Caki2 (cell line): ENCODE results near the gene FNDC3B. TPM values are rescaled to one million over a fixed set of nuclear protein-coding genes. Genes with fewer than 3 reads are reported as not detected.

ENCODE experiments used
- DNase-seq: peaks from one replicate; pipeline ENCODE4 v3.0.0-alpha.2; 2015; ENCODE audit warnings: low read depth
- in situ Hi-C: cut with HindIII; loops from 2 replicates; pipeline ENCODE4 v1.10.0; 2016; ENCODE audit warnings: low sequenced_read_pairs, low pct_unique_long_range_greater_than_20kb, mixed read lengths
- total RNA-seq: library from RNA; depleted of rRNA; stranded (reverse); fragments of >200 nt; shearing (Covaris generic); gene quantifications from 2 replicates; pipeline ENCODE4 v1.2.3, GENCODE V29; 2014; ENCODE audit warnings: low replicate concordance

The FNDC3B gene
- total RNA-seq, 1 experiment from 2014 or later = 77.7 TPM

- in situ Hi-C loops = no loop called here
- no peak for DNase-seq
Observed at GRCh38 chr3:172163320-172163719, 123.9 kb downstream of the FNDC3B start.

DNA sequence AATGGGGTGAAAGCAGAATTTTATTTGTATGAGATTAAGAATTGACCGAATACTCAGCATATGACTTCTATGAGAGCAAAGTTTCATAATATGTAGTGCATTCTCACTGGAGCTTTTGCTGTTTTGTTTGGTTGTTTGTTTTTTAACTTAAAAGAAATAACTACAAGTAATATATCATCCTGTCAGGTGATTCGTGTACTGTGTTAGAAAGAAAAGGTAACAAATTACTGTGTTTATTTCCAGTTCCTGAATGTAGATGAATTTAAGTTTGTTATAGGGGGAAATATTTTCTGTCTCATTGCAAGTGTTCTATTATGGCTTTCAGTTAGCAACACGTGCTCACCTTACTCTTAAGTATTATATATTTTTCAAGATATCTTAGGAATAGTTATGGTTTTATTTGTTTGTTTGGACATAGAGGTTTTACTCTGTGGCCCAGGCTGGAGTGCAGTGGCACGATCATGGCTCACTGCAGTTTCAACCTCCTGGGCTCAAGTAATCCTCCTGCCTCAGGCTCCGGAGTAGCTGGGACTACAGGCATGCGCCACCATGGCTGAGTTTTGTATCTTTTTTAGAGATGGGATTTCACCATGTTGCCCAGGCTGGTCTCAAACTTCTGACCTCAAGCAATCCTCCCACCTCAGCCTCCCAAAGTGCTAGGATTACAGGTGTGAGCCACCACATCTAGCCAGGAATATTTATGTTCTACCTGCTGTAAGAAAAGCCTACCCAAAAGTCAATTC lies 125.4 kb downstream of the FNDC3B start:
- DNase-seq = no peak
- in situ Hi-C loops = no loop called here

DNA sequence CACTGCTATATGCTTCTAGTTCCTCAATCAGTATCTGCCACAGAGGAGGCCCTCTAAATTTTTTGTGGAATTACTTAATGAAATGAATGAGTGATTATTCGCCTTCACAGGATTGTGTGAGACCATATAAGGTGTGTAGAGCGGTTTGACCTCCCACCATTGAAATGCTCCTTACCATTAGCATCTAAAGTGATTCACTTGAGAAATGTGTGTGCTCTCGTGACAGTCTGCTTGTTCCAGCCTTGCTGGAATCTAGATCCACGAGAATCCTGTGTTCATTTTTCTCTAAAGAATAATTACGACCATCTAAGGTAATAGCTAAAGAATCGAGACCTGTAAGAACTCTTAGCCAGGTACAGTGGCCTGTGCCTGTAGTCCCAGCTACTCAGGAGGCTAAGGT lies 126.9 kb downstream of the FNDC3B start:
- in situ Hi-C loops = no loop called here
- DNase-seq = no peak

- DNase-seq = no peak
- in situ Hi-C loops = no loop called here
Observed at GRCh38 chr3:172166890-172167289, 127.5 kb downstream of the FNDC3B start.

DNA sequence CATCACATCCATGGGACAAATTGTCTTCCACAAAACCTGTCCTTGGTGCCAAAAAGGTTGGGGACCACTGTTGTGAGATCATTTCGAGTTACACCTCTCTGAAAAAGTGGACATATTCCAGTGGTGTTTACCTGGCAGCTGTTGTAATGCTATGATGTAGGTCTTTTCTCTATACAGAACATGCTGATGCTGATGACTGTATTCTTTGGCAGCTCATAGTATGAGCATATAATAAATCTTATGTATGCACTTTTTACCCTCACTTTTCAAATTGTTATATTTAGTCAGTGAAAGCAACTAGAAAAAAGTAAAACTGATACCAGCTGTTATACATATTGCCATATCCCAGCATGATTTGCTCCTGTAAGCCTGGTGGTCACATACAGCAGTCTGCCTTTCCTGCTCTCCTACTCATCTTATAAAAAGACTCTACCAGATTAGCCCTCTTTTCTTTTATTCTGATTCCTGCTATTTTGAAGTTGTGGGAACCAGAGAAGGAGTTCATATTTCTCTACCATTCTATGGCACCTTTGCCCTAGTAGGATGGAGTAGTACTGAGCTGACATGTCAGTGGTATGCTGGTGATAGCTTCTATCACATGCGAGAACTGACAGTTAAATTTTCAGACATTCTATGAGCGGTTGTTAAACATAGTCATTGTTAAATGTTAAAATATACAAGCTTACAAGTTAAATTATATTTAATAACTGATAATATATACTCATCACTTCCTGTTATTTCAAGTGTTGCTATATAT lies 128.7 kb downstream of the FNDC3B start:
- DNase-seq = no peak
- in situ Hi-C loops = no loop called here

DNA sequence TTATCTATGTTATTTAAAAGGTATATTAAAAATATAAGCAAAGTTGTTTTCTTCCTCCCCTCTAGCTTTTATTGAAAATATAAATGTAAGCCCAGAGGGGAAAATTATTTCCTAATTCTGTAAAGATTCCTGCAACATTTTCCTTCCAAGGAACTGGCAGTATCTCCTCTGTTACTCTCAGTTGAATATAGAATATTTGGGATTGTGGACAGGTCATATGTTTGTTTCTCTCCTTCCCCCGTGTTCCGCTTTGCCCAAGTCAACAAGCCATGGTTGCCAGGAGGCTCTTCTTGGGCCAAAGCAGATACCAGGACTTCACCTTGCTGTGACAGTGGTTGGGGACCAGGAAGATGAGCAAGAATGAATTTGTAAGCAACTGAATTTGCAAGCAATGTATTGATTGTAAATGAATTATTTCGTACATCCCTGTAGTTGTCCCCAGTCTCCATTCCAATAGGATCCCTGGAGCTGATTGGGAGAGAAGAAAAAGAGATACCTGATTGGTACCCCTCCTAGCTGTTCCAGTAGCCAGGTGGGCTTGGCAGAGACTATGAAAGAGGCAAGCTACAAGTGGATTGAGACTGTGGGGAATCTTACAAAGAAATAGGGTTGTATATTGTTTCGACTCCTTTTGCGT lies 130.8 kb downstream of the FNDC3B start:
- no peak for DNase-seq
- in situ Hi-C loops = no loop called here

DNA sequence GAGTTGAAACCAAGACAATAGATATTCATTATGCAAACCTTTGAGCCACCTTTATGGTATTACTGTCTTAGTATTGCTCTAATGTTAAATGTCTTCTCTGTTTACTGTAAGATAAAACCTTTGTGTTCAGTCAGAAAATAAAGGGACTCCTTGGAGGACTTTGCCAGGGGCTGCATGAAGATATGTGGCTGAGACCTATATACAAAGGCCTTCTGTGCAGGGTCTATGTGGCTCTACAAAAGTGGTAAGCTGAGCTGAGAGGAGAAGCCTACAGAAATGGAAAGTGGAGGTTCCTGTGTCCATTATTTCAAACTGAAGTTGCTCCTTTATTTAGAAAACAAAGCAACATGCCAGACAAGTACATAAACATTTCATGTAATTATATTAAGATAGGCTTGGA lies 131.5 kb downstream of the FNDC3B start:
- in situ Hi-C loops = no loop called here
- no peak for DNase-seq

DNA sequence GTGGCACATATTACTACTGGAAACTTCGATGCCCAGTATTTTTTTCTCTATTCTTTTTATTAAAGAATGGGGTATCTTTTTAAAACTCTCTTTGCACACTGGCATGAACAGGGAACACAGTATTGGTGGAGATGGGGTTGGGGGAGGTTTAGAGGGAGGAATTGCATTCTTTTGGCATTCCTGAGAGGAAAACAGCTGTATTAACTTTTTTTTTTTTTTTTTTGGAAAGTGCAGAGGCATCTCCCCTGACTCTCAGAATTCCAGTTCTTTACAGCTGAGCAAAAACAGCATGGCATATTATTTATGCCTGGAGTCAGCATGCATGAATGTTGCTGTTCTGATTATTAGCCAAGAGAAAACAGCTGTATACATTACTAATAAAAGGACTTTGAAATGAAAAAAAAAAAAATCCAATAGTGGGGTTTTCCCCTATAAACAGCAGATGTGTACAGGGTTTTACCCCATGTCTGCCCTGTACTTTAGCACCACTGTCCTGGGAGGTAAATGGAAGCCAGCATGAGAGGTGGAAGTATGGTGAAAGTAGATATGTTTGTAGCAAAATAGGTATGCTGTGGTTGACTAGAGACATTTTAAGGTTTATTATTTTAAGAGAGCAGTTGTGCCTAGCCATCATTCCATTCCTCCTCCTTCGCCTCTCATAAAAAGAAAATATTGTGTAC lies 132.2 kb downstream of the FNDC3B start:
- in situ Hi-C loops = no loop called here
- no peak for DNase-seq

DNA sequence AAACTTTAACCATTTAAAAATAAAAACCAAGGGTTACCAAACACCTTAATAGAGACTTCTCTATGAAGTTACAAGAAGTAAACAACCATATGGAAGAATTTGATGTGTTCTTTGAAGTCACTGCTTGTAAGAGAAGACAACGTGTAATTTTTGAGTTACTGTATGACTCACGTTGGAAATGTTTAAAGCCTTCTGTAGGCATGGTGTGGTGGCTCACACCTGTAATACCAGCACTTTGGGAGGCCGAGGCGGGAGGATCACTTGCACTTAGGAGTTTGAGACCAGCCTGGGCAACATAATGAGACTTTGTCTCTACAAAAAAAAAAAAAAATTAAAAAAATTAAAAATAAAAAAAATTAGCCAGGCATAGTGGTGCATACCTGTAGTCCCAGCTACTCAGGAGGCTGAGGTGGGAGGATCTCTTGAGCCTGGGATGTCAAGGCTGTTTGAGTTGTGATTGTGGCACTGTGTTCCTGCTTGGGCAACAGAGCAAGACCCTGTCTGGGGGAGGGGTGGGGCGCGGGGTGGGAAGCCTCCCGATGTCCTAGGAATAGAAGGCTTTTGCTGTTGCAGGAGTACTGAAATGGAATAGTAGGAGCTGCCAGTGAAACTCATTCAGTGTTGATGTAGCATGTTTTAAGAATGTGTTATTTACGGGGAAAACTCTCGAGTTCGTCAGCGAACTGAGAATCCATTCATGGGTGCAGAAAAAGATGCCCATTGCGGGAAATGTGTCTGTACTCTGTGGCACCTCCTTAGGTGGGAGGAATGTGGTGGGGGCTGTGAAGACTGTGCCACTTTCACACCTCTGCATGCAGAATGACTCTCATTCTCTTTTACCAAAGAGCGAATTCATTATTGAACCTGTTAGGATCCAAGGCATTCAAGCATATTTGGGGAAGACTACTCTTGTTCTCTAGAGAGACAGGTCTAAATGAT lies 134.2 kb downstream of the FNDC3B start:
- DNase-seq = no peak
- in situ Hi-C loops = no loop called here

DNA sequence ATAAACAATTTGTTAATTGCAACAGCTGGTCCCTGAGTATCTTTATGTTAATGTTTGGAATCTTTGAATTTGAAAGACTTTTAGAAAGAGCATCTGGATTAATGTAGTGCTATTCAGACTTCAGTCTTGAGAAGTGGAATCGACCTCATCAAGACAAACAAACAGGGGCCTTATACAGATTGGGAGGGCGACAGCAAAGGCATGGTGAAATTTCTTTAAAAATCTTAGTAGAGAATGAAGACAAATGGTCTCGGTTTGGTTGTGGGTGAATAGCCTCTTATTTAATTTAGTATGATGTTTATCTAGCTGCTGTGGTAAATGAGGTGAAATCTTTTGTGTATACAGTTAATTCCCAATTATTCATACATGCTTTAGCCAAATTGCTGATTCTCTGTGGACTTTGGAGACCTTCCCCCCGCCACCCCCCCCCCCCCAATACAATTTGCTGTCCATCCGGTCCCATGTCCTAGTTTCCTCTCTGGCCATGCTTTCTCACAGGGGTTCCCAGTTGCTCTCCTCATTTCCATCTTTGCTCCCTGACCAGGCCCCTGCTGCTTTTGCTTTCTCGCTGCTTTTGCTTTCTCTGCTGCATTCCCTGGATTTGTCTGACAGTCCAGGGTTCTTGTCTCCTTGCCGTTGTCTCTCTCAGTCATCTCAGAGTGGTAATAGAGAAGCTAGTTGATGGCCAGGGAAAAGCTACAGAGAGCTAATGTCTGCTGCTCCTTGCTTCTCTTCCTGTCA lies 135.3 kb downstream of the FNDC3B start:
- in situ Hi-C loops = no loop called here
- no peak for DNase-seq

GRCh38 chr3:172175254-172175599 lies 135.8 kb downstream of the FNDC3B start:
- no peak for DNase-seq
- in situ Hi-C loops = no loop called here

GRCh38 chr3:172176061-172176770 lies 136.8 kb downstream of the FNDC3B start:
- in situ Hi-C loops = no loop called here
- DNase-seq = no peak

- no peak for DNase-seq
- in situ Hi-C loops = no loop called here
Observed at GRCh38 chr3:172177046-172177445, 137.7 kb downstream of the FNDC3B start.

DNA sequence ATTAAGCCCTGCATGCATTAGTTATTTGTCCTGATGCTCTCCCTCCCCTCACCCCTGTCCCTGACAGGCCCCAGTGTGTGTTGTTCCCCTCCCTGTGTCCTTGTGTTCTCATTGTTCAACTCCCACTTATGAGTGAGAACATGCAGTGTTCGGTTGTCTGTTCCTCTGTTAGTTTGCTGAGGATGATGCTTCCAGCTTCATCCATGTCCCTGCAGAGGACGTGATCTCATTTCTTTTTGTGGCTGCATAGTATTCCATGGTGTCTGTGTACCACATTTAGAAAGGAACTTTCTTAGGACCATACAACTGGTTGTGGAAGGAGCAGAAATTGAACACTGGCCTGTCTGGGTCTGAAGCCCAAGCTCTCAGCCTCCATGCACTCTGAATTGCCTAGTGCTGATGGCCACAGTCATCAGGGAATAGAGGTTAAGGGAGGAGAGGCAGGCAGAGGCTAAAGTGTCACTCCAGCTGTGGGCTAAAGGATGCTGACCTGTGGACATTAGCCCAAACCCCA lies 138.5 kb downstream of the FNDC3B start:
- in situ Hi-C loops = no loop called here
- DNase-seq = no peak

DNA sequence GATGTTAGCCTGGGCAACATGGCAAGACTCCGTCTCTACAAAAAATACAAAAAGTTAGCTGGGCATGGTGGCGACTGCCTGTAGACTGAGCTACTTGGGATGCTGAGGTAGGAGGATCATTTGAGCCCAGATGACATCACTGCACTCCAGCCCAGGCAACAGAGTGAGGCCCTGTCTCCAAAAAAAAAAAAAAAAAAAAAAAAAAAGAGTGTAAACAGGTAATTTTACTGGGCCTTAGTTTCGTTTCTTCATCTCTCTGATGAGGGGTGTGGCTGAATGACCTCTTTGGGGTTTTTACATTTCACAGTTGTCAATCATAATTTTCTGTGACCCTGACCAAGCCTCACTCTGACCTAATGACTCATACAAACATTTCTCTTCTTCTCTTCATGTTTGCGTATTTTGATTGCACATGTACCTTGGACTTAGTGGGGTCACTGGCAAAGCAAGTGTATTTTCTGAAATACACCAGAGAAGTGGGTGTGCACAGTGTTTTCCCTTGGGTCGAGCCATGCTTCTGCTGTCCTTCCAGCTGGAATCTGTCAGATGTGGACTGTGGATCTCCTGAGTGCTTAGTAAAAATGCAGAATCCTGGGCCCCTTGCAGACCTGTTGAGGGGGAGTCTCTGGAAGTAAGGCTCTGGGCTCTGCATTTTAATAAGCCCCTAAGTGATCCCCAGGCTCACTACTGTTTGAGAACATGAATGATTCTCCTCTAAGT lies 140.5 kb downstream of the FNDC3B start:
- in situ Hi-C loops = no loop called here
- peak; percentile 21 for DNase-seq

DNA sequence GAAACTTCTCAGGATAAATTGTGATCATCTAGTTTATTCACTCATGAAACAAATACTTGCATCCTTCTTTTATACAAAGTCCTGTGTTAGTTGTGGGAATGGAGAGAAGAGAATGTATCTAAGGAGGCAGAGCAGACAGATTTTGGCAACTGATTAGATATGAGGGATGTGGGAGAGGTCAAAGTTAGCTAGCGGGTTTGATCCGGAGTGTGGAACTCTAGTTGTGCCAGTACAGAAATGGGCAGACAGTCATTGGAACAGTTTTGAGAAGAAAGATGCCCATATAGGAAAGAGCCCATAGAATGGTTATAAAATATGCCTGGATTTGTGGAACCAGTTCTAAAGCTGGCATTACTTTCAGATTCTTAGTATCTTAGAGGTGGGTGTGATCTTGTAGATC lies 141.1 kb downstream of the FNDC3B start:
- DNase-seq = no peak
- in situ Hi-C loops = no loop called here
